ENCODE results near the gene PRKN.

PRKN gene

DNA sequence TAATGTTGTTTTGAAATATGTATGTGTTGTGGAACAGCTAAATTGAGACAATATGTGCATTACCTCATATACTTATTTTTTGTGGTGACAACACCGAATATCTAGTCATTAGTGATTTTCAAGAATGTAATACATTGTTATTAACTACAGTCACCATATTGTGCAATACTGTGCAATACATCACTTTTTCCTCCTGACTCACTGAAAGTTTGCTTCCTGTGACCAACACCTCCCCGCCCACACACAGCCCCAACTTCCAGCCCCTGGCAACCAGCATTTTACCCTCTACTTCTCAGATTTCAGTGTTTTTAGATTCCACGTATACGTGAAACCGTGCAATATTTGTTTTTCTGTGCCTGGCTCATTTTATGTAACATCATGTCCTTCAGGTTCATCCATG is 627.9 kb downstream of the PRKN start:
- no peak overlapping the region for H3K27ac ChIP-seq (ENCODE audit: low read depth, low read length)
- no peak overlapping the region for H3K9ac ChIP-seq (ENCODE audit: low read length)
- H3K4me1 ChIP-seq (ENCODE audit: control insufficient read depth, insufficient read depth, low read length), result no peaks in the 10 kb centered on the region
- no peaks in the 10 kb centered on the region for H3K36me3 ChIP-seq (ENCODE audit: control insufficient read depth, insufficient read depth, low read length)
- no peaks in the 10 kb centered on the region for H3K27me3 ChIP-seq (ENCODE audit: control insufficient read depth, insufficient read depth, low read length)
- H3K4me3 ChIP-seq (ENCODE audit: low read depth, low read length), result no peak overlapping the region
- H3K9me3 ChIP-seq (ENCODE audit: control insufficient read depth, insufficient read depth, low read depth, low read length), result peaks cover 3% of the 10 kb centered on the region

DNA sequence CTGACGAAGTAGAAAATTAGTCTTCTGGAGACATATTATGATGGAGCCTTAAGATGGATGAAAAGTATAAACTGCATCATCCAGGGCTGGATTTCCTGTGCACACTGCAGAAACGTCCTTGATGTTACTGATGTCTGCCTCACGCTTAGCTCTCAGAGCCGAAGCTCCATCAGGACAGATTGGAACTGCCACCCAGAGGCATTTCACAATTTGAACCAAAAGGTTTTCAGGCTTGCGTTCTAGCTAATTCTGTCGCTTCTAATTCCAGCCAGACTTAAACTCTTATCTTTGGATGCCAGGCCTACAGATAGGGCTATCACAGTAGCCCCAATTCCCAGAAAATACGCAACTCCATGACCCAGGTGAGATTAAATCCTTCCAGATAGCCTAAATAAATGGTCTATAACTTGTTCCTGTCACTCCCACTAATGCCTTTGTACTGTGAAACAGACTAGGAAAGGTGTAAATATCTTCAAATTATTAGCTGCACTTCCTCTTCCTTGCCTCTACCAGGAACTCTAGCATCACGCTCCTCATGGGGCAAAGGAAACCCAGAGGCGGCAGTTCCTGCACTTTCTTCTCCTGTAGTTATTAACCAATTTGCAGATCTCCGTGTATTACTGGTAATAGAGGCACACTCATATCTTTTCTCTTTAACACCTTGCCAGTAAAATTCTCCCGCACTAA is 634.6 kb downstream of the PRKN start:
- peaks cover 3% of the 10 kb centered on the region for H3K9me3 ChIP-seq (ENCODE audit: control insufficient read depth, insufficient read depth, low read depth, low read length)
- no peaks in the 10 kb centered on the region for H3K4me1 ChIP-seq (ENCODE audit: control insufficient read depth, insufficient read depth, low read length)

DNA sequence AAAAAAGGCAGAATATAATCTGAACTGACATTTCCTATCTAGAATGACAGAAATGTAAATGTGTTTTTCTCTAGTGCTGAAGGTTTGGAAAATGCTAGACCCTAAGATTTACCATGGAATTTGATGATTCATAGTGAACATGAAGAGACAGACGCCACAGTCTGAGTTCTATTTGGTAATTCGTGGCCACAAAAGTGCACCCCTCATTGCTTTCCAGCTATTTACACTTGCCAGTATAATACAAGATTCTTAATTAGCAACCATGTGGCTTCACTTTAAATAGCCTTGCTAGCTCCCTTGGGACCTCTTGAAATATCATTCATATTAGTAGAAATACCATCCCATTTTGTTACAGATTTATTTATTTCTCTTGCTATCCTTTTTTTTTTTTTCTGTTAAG is 636.8 kb downstream of the PRKN start:
- H3K4me3 ChIP-seq (ENCODE audit: low read depth, low read length), result no peak overlapping the region
- H3K27ac ChIP-seq (ENCODE audit: low read depth, low read length), result no peak overlapping the region
- H3K9me3 ChIP-seq (ENCODE audit: control insufficient read depth, insufficient read depth, low read depth, low read length), result no peaks in the 10 kb centered on the region
- H3K36me3 ChIP-seq (ENCODE audit: control insufficient read depth, insufficient read depth, low read length), result no peaks in the 10 kb centered on the region
- no peaks in the 10 kb centered on the region for H3K27me3 ChIP-seq (ENCODE audit: control insufficient read depth, insufficient read depth, low read length)
- no peaks in the 10 kb centered on the region for H3K4me1 ChIP-seq (ENCODE audit: control insufficient read depth, insufficient read depth, low read length)
- no peak overlapping the region for H3K9ac ChIP-seq (ENCODE audit: low read length)

More for the DNA sequence above, 634.6 kb downstream of the PRKN start:
- Histone ChIP-seq H3K4me3 (ENCODE audit: low read depth, low read length) (no peak overlapping the region), H3K27me3 (ENCODE audit: control insufficient read depth, insufficient read depth, low read length) (no peaks in the 10 kb centered on the region), H3K9ac (ENCODE audit: low read length) (no peak overlapping the region), H3K36me3 (ENCODE audit: control insufficient read depth, insufficient read depth, low read length) (no peaks in the 10 kb centered on the region), H3K27ac (ENCODE audit: low read depth, low read length) (no peak overlapping the region)

DNA sequence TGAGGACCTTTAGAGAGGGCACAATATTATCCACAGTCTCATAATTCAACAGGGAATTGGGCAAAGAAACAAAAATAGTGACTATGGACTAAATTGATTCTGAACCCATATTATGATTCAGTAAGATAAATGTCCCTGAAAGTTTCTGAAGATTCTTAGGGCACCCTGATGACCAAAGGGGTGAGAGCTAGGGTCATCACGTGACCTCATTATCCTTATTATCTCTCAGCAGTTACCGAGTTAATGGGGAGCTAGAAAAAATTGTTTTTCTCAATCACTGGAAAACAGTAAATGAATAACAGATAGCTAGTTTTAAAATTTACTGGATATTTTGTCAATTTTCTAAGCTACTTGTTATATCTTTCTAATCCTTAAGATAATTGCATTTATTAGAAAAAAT is 639.5 kb downstream of the PRKN start:
- H3K9me3 ChIP-seq (ENCODE audit: control insufficient read depth, insufficient read depth, low read depth, low read length), result no peaks in the 10 kb centered on the region

DNA sequence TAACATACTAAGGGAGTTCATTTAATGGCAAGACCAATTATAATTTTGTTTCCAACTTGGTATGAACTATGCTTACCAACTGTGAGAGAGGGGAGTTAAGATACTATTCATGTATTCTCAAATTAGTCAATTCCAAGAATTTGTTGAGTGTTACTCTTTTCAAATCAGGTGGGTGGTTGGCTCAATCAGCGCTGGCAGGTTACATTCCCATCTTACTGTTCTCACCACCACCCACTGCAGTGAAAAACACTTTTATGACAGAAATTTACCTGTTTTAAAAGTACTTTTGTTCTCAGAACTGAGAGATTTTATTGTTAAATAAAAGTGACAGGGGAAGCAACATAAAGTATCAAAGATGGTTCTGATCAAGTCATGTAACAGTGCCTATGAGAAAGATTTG is 642.0 kb downstream of the PRKN start:
- no peaks in the 10 kb centered on the region for H3K36me3 ChIP-seq (ENCODE audit: control insufficient read depth, insufficient read depth, low read length)
- no peaks in the 10 kb centered on the region for H3K27me3 ChIP-seq (ENCODE audit: control insufficient read depth, insufficient read depth, low read length)
- H3K4me1 ChIP-seq (ENCODE audit: control insufficient read depth, insufficient read depth, low read length), result no peaks in the 10 kb centered on the region
- peaks cover 4% of the 10 kb centered on the region for H3K9me3 ChIP-seq (ENCODE audit: control insufficient read depth, insufficient read depth, low read depth, low read length)
- H3K9ac ChIP-seq (ENCODE audit: low read length), result no peak overlapping the region
- no peak overlapping the region for H3K27ac ChIP-seq (ENCODE audit: low read depth, low read length)
- no peak overlapping the region for H3K4me3 ChIP-seq (ENCODE audit: low read depth, low read length)

More for the DNA sequence above, 639.5 kb downstream of the PRKN start:
- Histone ChIP-seq H3K27me3 (ENCODE audit: control insufficient read depth, insufficient read depth, low read length) (no peaks in the 10 kb centered on the region), H3K9ac (ENCODE audit: low read length) (no peak overlapping the region), H3K36me3 (ENCODE audit: control insufficient read depth, insufficient read depth, low read length) (no peaks in the 10 kb centered on the region), H3K4me1 (ENCODE audit: control insufficient read depth, insufficient read depth, low read length) (no peaks in the 10 kb centered on the region), H3K4me3 (ENCODE audit: low read depth, low read length) (no peak overlapping the region), H3K27ac (ENCODE audit: low read depth, low read length) (no peak overlapping the region)

DNA sequence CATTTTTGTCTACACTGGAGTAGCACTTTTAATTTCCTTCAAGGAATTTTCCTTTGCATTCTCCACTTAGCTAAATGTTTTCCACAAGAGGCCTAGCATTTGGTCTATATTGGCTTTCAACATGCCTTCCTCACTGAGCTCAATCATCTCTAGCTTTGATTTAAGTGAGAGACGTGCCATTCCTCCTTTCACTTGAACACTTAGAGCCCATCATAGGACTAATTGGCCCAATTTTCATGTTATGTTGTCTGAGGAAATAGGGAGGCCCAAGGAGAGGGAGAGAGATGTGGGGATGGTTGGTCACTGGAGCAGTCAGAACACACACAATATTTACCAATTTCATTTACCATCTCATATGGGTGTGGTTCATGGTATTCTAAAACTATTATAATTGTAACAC is 645.0 kb downstream of the PRKN start:
- no peaks in the 10 kb centered on the region for H3K4me1 ChIP-seq (ENCODE audit: control insufficient read depth, insufficient read depth, low read length)
- no peaks in the 10 kb centered on the region for H3K27me3 ChIP-seq (ENCODE audit: control insufficient read depth, insufficient read depth, low read length)
- no peak overlapping the region for H3K9ac ChIP-seq (ENCODE audit: low read length)
- H3K9me3 ChIP-seq (ENCODE audit: control insufficient read depth, insufficient read depth, low read depth, low read length), result peaks cover 4% of the 10 kb centered on the region
- H3K4me3 ChIP-seq (ENCODE audit: low read depth, low read length), result no peak overlapping the region
- H3K27ac ChIP-seq (ENCODE audit: low read depth, low read length), result no peak overlapping the region
- H3K36me3 ChIP-seq (ENCODE audit: control insufficient read depth, insufficient read depth, low read length), result no peaks in the 10 kb centered on the region

DNA sequence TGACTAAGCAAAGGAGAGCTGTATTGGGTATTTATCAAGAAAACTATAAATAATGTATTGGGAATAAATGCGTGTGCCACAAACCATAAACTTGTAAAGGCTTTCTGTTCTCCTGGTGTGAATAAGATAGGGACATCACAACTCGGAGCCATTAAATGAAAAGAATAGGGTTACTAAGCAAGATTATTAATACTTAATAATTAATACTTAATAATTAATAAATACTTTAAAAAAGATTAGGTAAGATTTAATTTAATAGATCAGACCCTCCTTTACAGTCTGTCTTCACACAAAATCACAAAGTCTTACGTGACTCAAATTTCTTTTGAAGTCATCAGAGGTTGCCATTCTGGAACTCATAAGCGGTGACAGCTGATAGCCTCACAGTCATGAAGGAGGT is 648.9 kb downstream of the PRKN start:
- Histone ChIP-seq H3K9ac (ENCODE audit: low read length) (no peak overlapping the region), H3K4me3 (ENCODE audit: low read depth, low read length) (no peak overlapping the region)

DNA sequence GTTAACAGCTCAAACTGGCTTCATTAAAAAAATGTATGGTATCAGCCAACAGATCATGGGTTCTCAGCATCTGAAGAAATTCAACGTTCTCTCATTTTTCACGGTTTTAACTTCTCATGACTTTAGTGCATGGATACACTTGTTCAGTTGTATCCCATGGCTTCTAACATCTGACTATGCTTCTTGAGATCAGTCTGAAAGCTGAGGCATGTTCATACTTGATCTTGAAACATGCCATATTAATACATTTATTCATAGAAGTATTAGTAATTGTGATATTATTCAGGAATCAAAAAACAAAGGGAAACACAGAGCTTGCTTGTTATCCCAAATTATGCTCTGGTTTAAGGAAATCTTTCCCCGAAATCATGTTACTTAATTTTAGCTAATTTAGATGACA is 649.4 kb downstream of the PRKN start:
- Histone ChIP-seq H3K4me1 (ENCODE audit: control insufficient read depth, insufficient read depth, low read length) (no peaks in the 10 kb centered on the region), H3K27ac (ENCODE audit: low read depth, low read length) (no peak overlapping the region), H3K9ac (ENCODE audit: low read length) (no peak overlapping the region), H3K9me3 (ENCODE audit: control insufficient read depth, insufficient read depth, low read depth, low read length) (peaks cover 4% of the 10 kb centered on the region), H3K36me3 (ENCODE audit: control insufficient read depth, insufficient read depth, low read length) (no peaks in the 10 kb centered on the region), H3K4me3 (ENCODE audit: low read depth, low read length) (no peak overlapping the region), H3K27me3 (ENCODE audit: control insufficient read depth, insufficient read depth, low read length) (no peaks in the 10 kb centered on the region)

More for the DNA sequence above, 648.9 kb downstream of the PRKN start:
- H3K27me3 ChIP-seq (ENCODE audit: control insufficient read depth, insufficient read depth, low read length), result no peaks in the 10 kb centered on the region
- H3K4me1 ChIP-seq (ENCODE audit: control insufficient read depth, insufficient read depth, low read length), result no peaks in the 10 kb centered on the region
- H3K27ac ChIP-seq (ENCODE audit: low read depth, low read length), result no peak overlapping the region
- no peaks in the 10 kb centered on the region for H3K36me3 ChIP-seq (ENCODE audit: control insufficient read depth, insufficient read depth, low read length)
- H3K9me3 ChIP-seq (ENCODE audit: control insufficient read depth, insufficient read depth, low read depth, low read length), result peaks cover 4% of the 10 kb centered on the region

DNA sequence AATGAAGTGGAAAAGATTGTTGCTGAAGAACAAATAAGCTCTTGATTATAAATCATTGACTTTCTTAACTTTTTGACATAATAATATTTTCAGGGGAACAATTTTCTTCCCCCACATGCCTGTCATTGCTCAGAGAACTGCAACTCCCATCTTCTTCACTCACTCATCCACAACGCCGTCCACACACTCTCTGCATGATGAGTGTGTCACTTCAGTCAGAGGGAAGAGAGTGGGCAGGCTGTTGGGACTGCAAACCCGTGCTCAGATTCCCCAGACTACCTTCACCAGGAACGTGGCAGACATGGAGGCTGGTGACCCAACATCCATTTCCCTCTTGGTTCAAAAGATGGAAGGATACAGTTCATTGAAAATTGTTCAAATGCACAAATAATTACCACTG is 650.8 kb downstream of the PRKN start:
- no peaks in the 10 kb centered on the region for H3K27me3 ChIP-seq (ENCODE audit: control insufficient read depth, insufficient read depth, low read length)
- H3K9ac ChIP-seq (ENCODE audit: low read length), result no peak overlapping the region
- no peak overlapping the region for H3K4me3 ChIP-seq (ENCODE audit: low read depth, low read length)
- H3K4me1 ChIP-seq (ENCODE audit: control insufficient read depth, insufficient read depth, low read length), result no peaks in the 10 kb centered on the region
- H3K9me3 ChIP-seq (ENCODE audit: control insufficient read depth, insufficient read depth, low read depth, low read length), result peaks cover 4% of the 10 kb centered on the region
- no peaks in the 10 kb centered on the region for H3K36me3 ChIP-seq (ENCODE audit: control insufficient read depth, insufficient read depth, low read length)
- no peak overlapping the region for H3K27ac ChIP-seq (ENCODE audit: low read depth, low read length)

DNA sequence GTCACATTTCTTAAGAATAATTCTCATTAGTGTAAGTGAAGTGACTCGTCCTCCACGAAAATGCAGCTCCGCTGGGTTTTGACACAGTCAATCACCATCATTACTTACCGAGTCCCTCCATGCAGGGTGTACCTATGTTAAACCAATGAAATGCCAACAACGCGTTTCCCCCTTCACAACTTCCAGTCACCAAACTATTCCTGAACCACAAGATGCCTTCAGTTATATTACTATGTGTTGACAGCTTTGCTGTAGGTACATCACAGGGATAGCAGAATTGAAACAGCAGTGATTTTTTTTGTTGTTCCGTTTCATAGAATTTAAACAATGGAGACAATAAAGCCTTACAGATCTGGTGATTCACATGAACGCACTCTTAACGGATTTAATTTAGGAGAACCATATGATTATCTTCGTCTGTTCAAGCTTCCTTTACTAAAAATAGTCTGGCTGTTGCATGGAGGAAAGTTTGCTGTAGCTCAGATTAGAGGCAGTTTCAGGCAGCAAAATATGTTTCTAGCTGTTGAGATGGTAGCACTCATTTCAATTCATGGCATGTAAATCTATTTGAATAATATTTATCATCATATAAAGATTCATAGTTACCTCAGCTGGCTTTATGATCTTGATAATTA is 652.8 kb downstream of the PRKN start:
- Histone ChIP-seq H3K27ac (ENCODE audit: low read depth, low read length) (no peak overlapping the region), H3K4me3 (ENCODE audit: low read depth, low read length) (no peak overlapping the region), H3K9ac (ENCODE audit: low read length) (no peak overlapping the region), H3K9me3 (ENCODE audit: control insufficient read depth, insufficient read depth, low read depth, low read length) (no peaks in the 10 kb centered on the region), H3K4me1 (ENCODE audit: control insufficient read depth, insufficient read depth, low read length) (no peaks in the 10 kb centered on the region), H3K27me3 (ENCODE audit: control insufficient read depth, insufficient read depth, low read length) (no peaks in the 10 kb centered on the region), H3K36me3 (ENCODE audit: control insufficient read depth, insufficient read depth, low read length) (no peaks in the 10 kb centered on the region)

DNA sequence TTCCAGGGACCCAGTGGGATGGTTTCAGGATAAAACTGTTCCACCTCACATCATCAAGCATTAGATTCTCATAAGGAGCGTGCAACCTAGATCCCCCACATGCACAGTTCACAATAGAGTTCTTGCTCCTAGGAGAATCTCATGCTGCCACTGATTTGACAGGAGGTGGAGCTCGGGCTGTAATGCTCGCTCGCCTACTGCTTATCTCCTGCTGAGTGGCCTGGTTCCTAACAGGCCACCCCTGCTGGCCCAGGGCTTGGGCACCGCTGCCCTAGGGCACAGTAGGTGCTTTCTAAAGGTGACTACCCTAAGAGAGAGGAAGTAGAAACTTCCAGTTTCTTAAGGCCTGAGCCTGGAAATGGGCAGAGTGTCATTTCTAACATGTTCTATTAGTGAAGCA is 656.9 kb downstream of the PRKN start:
- 0 out of 2 replicates have a peak, but pooled peaks cover 3% of the 10 kb centered on the region for H3K9me3 ChIP-seq (ENCODE audit: control insufficient read depth, insufficient read depth, low read depth, low read length)
- no peak overlapping the region for H3K27ac ChIP-seq (ENCODE audit: low read depth, low read length)
- H3K9ac ChIP-seq (ENCODE audit: low read length), result no peak overlapping the region
- H3K27me3 ChIP-seq (ENCODE audit: control insufficient read depth, insufficient read depth, low read length), result no peaks in the 10 kb centered on the region
- H3K4me1 ChIP-seq (ENCODE audit: control insufficient read depth, insufficient read depth, low read length), result no peaks in the 10 kb centered on the region
- H3K4me3 ChIP-seq (ENCODE audit: low read depth, low read length), result no peak overlapping the region
- no peaks in the 10 kb centered on the region for H3K36me3 ChIP-seq (ENCODE audit: control insufficient read depth, insufficient read depth, low read length)

Measured in HUES6 (cell line).